HepG2 (cell line): ENCODE measurements around the gene ASL. TPM values are rescaled to one million over a fixed set of nuclear protein-coding genes. Genes with fewer than 3 reads are reported as not detected.

Experiments
- ATAC-seq: fragments of 200-7000 bp; cut with Tn5 transposase; 3 replicates; pipeline ENCODE4 v1.9.1; 2020; ENCODE audit warnings: mild to moderate bottlenecking, moderate library complexity
- BruUV-seq: library from RNA; stranded (reverse); fragments of 400-500 nt; replicated peaks from 2 replicates; lab custom pipeline; 2021; lab: Mats Ljungman, UMichigan
- CTCF ChIA-PET: fragments of 300-600 bp; formaldehyde crosslinking; extraction: SDS; loops from one replicate; lab custom pipeline; 2021; ENCODE audit warnings: low total read pairs, inconsistent platforms, low intra/inter-chr PET ratio; lab: Yijun Ruan, JAX
- POLR2A ChIA-PET: fragments of 350-600 bp; sonication (Branson Sonifier 250); formaldehyde crosslinking; loops from one replicate; lab custom pipeline; 2020; ENCODE audit warnings: antibody characterized with exemption, inconsistent platforms; lab: Yijun Ruan, JAX
- DNase-seq: peaks from one replicate; pipeline ENCODE4 v3.0.0-alpha.2; 2015; ENCODE audit warnings: low spot score
- FAIRE-seq: peaks from 3 replicates; lab custom pipeline; 2011; peaks lifted over from hg19 to GRCh38; lab: Jason Lieb, UNC
- H2AFZ ChIP-seq: one replicate; pipeline ENCODE4 v1.6.1; 2011; ENCODE audit warnings: low read length, inconsistent platforms
- H3K27ac ChIP-seq: fragments of 300-600 bp; 3 replicates; pipeline ENCODE4 v1.8.0; 2011; ENCODE audit warnings: mixed run types, mild to moderate bottlenecking, mixed read lengths, low read length, inconsistent platforms; ENCODE audit not compliant: insufficient read depth; ENCODE audit errors: extremely low read length
- H3K27me3 ChIP-seq, 2 experiments: fragments of 200-600 bp in 1 of 2; 2 replicates in 1 of 2; 3 replicates in 1 of 2; pipeline versions ENCODE4 v1.6.0 to v1.8.0; 2011; ENCODE audit warnings: low read length in 2 of 2, mild to moderate bottlenecking in 2 of 2, moderate library complexity in 2 of 2, inconsistent platforms in 1 of 2; ENCODE audit not compliant: insufficient read depth in 2 of 2, control insufficient read depth in 1 of 2
- H3K36me3 ChIP-seq, 2 experiments: fragments of 200-600 bp in 1 of 2; replicated peaks in 1 of 2; 2 replicates in 1 of 2; 3 replicates in 1 of 2; pipeline versions ENCODE4 v1.5.1 to v1.8.0; 2011; ENCODE audit warnings: low read length in 2 of 2, inconsistent platforms in 1 of 2; ENCODE audit not compliant: insufficient read depth in 2 of 2, control insufficient read depth in 1 of 2
- H3K4me1 ChIP-seq: 2 replicates; pipeline ENCODE4 v1.5.1; 2012; ENCODE audit warnings: low read length, inconsistent platforms; ENCODE audit not compliant: insufficient read depth
- H3K4me2 ChIP-seq: 2 replicates; pipeline ENCODE4 v1.6.0; 2011; ENCODE audit warnings: low read depth, low read length, inconsistent platforms
- H3K4me3 ChIP-seq, 3 experiments: fragments of 200-600 bp in 1 of 3; sonication (generic), shearing (Covaris generic) in 1 of 3; replicated peaks in 1 of 3; 2 replicates each; pipeline ENCODE4 v1.5.1; 2011 to 2016; ENCODE audit warnings: low read length in 3 of 3, inconsistent platforms in 2 of 3, low read depth in 2 of 3, mild to moderate bottlenecking in 2 of 3, control low read depth in 1 of 3, mixed read lengths in 1 of 3; ENCODE audit not compliant: insufficient read depth in 1 of 3
- H3K79me2 ChIP-seq: one replicate; pipeline ENCODE4 v1.6.1; 2011; ENCODE audit warnings: low read length, inconsistent platforms; ENCODE audit not compliant: insufficient read depth
- H3K9ac ChIP-seq: 2 replicates; pipeline ENCODE4 v1.6.0; 2011; ENCODE audit warnings: mild to moderate bottlenecking, low read depth, low read length, inconsistent platforms; ENCODE audit not compliant: insufficient read depth
- H3K9me3 ChIP-seq: 2 replicates; pipeline ENCODE4 v1.5.1; 2012; ENCODE audit warnings: mild to moderate bottlenecking, low read length
- H4K20me1 ChIP-seq: 2 replicates; pipeline ENCODE4 v1.6.0; 2011; ENCODE audit warnings: inconsistent platforms, mild to moderate bottlenecking, low read length, moderate library complexity; ENCODE audit not compliant: insufficient read depth
- ATAD3A ChIP-seq: sonication (generic); formaldehyde crosslinking; IDR thresholded peaks from 2 replicates; pipeline ENCODE4 v1.4.0; 2020; ENCODE audit warnings: missing genetic modification reagents
- CREB1 ChIP-seq, 2 experiments: fragments of 450-650 bp in 1 of 2; IDR thresholded peaks; 2 replicates each; pipeline ENCODE4 v1.6.1; 2016 to 2017; ENCODE audit warnings: control low read depth in 1 of 2, mild to moderate bottlenecking in 1 of 2, missing compliant biosample characterization in 1 of 2, missing genetic modification characterization in 1 of 2
- MBD4 ChIP-seq: IDR thresholded peaks from 2 replicates; pipeline ENCODE4 v1.6.1; 2012; ENCODE audit warnings: low read length, inconsistent platforms, borderline replicate concordance
- SAFB2 ChIP-seq: sonication (generic); formaldehyde crosslinking; IDR thresholded peaks from 2 replicates; pipeline ENCODE4 v1.5.1; 2020; ENCODE audit warnings: missing genetic modification reagents, low read depth, mild to moderate bottlenecking, borderline replicate concordance
- TAF1 ChIP-seq: sonication (generic); formaldehyde crosslinking; IDR thresholded peaks from 2 replicates; pipeline ENCODE4 v1.4.0; 2020; ENCODE audit warnings: missing genetic modification reagents
- TP53 ChIP-seq: sonication (generic); formaldehyde crosslinking; conservative IDR thresholded peaks from 2 replicates; pipeline ENCODE4 v1.4.0; 2020; ENCODE audit warnings: missing genetic modification reagents
- ZFY ChIP-seq: sonication (generic); formaldehyde crosslinking; IDR thresholded peaks from 2 replicates; pipeline ENCODE4 v1.4.0; 2020; ENCODE audit warnings: missing genetic modification reagents
- ZNF644 ChIP-seq: IDR thresholded peaks from 2 replicates; pipeline ENCODE4 v1.6.1; 2016; ENCODE audit warnings: low read depth
- ZSCAN21 ChIP-seq: sonication (generic); formaldehyde crosslinking; IDR thresholded peaks from 2 replicates; pipeline ENCODE4 v1.8.0; 2022; ENCODE audit warnings: mild to moderate bottlenecking, missing genetic modification reagents, moderate library complexity, borderline replicate concordance
- WGBS: methylation state at CpG from one replicate; pipeline ENCODE4 v1.1.6; 2017; ENCODE audit warnings: low lambda C conversion rate; 5-methylcytosine and 5-hydroxymethylcytosine counted together
- in situ Hi-C: cut with HindIII; loops from 2 replicates; pipeline ENCODE4 v1.10.0; 2017; ENCODE audit warnings: low pct_unique_long_range_greater_than_20kb; ENCODE audit not compliant: extremely low pct_ligation_motif_present
- intact Hi-C: fragments of 100-400 bp; cut with micrococcal nuclease; formaldehyde crosslinking; loops from one replicate; pipeline ENCODE4 v1.10.0; 2022; ENCODE audit not compliant: unreplicated experiment
- polyA plus RNA-seq, 8 experiments: library from polyadenylated mRNA; depleted of rRNA in 3 of 8; stranded (reverse) in 7 of 8; unstranded in 1 of 8; fragments of >200 nt; fragmentation: Illumina TruSeq in 4 of 8; extraction: Trizol in 4 of 8; gene quantifications; 2 replicates each; pipeline versions ENCODE4 v1.2.1 to v1.2.3, GENCODE V29; 2011 to 2016; ENCODE audit warnings: low read depth in 4 of 8, missing spikeins in 1 of 8, mixed read lengths in 1 of 8; ENCODE audit not compliant: insufficient read depth in 1 of 8
- total RNA-seq, 5 experiments: library from RNA; depleted of rRNA; stranded (reverse); fragments of >200 nt; fragmentation: Illumina TruSeq; extraction: Trizol; gene quantifications; 2 replicates each; pipeline ENCODE4 v1.2.3, GENCODE V29; 2016; ENCODE audit warnings: low read depth in 1 of 5
- TF ChIP-seq, protein P1 (sequence below): sonication (generic); formaldehyde crosslinking; IDR thresholded peaks from 2 replicates; pipeline ENCODE4 v1.4.0; 2020; ENCODE audit warnings: missing genetic modification reagents

Gene ASL
- total and polyA plus RNA-seq, 2 of the 13 experiments (the other 11 are each of a cell fraction or from before 2014, with no cell fraction given): 71.4 to 96.5 TPM

GRCh38 chr7:66055321-66055956, 20.2 kb upstream of the ASL start:
- POLR2A ChIA-PET: interaction anchor here (1.1 kb wide), 1 partner anchor 21 kb away, joined by 6 read pairs; no protein-coding TSS in a partner anchor
- H3K4me1 ChIP-seq: peaks cover 39% of the 10 kb centered on the region
- no peak overlapping the region for H3K27ac ChIP-seq
- peak overlapping the region; percentile 15; the same call in 1 of the 2 replicates for H3K4me2 ChIP-seq
- 47% methylated on average over 9 of the region's 9 CpGs for WGBS
- DNase-seq (no peak), FAIRE-seq (no peak), ATAC-seq (no peak)
- no peaks in the 10 kb centered on the region for H3K9me3 ChIP-seq
- in situ Hi-C loops (no loop called here), intact Hi-C loops (no loop called here)
- H3K4me3 ChIP-seq: no peak overlapping the region
- CTCF ChIA-PET: no interaction called here
- H3K79me2 ChIP-seq: no peaks in the 10 kb centered on the region
- H3K9ac ChIP-seq: no peak overlapping the region
- H3K36me3 ChIP-seq: no peaks in the 10 kb centered on the region
- H2AFZ ChIP-seq: no peak overlapping the region
- H3K27me3 ChIP-seq: no peaks in the 10 kb centered on the region
- no TSS peak for BruUV-seq
- no peaks in the 10 kb centered on the region for H4K20me1 ChIP-seq
- TF ChIP-seq MBD4 (no peak), ZNF644 (no peak)
- TF ChIP-seq, all 625 proteins: peak for 0

DNA sequence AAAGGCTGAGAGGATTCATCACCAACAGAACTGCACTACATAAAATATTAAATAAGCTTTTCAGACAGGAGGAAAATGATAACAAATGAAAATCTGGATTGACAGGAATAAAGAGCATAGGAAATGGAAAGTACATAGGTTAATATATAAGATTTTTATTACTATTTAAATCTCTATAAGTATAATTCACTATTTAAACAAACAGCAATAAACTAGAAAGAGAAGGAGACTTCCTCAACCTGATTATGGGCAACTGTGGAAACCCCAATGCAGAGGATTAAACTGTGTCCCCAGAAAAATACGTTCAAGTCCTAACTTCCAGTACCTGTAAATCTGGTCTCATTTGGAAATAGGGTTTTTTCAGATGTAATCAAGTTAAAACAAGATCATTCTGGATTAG, 14.8 kb upstream of the ASL start:
- WGBS: 5% methylated on average over 1 of the region's 1 CpG
- ChIA-PET POLR2A (no interaction called here), CTCF (no interaction called here)
- in situ Hi-C loops (no loop called here), intact Hi-C loops (no loop called here)
- Histone ChIP-seq H3K9me3 (no peaks in the 10 kb centered on the region), H3K9ac (no peak overlapping the region), H3K36me3 (no peaks in the 10 kb centered on the region), H3K4me3 (no peak overlapping the region), H2AFZ (no peak overlapping the region), H3K4me2 (no peak overlapping the region), H4K20me1 (no peaks in the 10 kb centered on the region), H3K79me2 (no peaks in the 10 kb centered on the region), H3K4me1 (peaks cover 1% of the 10 kb centered on the region; the same call in 1 of the 2 replicates), H3K27ac (no peak overlapping the region), H3K27me3 (no peaks in the 10 kb centered on the region)
- no TSS peak for BruUV-seq
- no peak for DNase-seq
- FAIRE-seq: no peak
- no peak for ATAC-seq
- TF ChIP-seq ZSCAN21 (CRISPR knock-in tag) (no peak), TAF1 (CRISPR knock-in tag) (no peak), CREB1 (IDR thresholded peaks at IDR 0.05) (no peak), CREB1 (CRISPR knock-in tag; IDR thresholded peaks at IDR 0.05) (no peak), SAFB2 (no peak), ZFY (CRISPR knock-in tag) (no peak), ATAD3A (no peak), TP53 (CRISPR knock-in tag) (no peak)
- TF ChIP-seq, protein P1, sequence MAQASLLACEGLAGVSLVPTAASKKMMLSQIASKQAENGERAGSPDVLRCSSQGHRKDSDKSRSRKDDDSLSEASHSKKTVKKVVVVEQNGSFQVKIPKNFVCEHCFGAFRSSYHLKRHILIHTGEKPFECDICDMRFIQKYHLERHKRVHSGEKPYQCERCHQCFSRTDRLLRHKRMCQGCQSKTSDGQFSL: no peak
- TF ChIP-seq, all 625 proteins: peak for 0
